H9 (cell line): Measurements from ENCODE around the gene TENM4. TPM values are rescaled to one million over a fixed set of nuclear protein-coding genes. Genes with fewer than 3 reads are reported as not detected.

ENCODE experiments used
- DNase-seq: peaks from one replicate; pipeline ENCODE4 v3.0.0-alpha.2; 2017
- H2AFZ ChIP-seq: one replicate; pipeline ENCODE4 v1.6.1; 2013; ENCODE audit warnings: mild to moderate bottlenecking, low read length, control low read depth, moderate library complexity
- H2AK5ac ChIP-seq: 2 replicates; pipeline ENCODE4 v1.6.1; 2013; ENCODE audit warnings: low read length, control low read depth, mixed read lengths; ENCODE audit not compliant: insufficient read length
- H2BK120ac ChIP-seq: one replicate; pipeline ENCODE4 v1.6.1; 2013; ENCODE audit warnings: low read depth, mild to moderate bottlenecking, low read length, control low read depth, inconsistent platforms; ENCODE audit not compliant: poor library complexity, severe bottlenecking
- H2BK12ac ChIP-seq: 2 replicates; pipeline ENCODE4 v1.6.1; 2013; ENCODE audit warnings: low read length, control low read depth, mixed read lengths, low read depth; ENCODE audit not compliant: insufficient read length
- H2BK15ac ChIP-seq: 2 replicates; pipeline ENCODE4 v1.6.1; 2013; ENCODE audit warnings: low read depth, low read length, control low read depth
- H2BK20ac ChIP-seq: one replicate; pipeline ENCODE4 v1.6.1; 2013; ENCODE audit warnings: low read depth, mild to moderate bottlenecking, low read length, control low read depth, inconsistent platforms; ENCODE audit not compliant: poor library complexity, severe bottlenecking
- H2BK5ac ChIP-seq: 2 replicates; pipeline ENCODE4 v1.6.1; 2013; ENCODE audit warnings: low read length, control low read depth, mixed read lengths; ENCODE audit not compliant: insufficient read length
- H3K14ac ChIP-seq: 2 replicates; pipeline ENCODE4 v1.6.1; 2013; ENCODE audit warnings: low read length, control low read depth; ENCODE audit not compliant: insufficient read depth
- H3K18ac ChIP-seq: 2 replicates; pipeline ENCODE4 v1.6.1; 2013; ENCODE audit warnings: low read depth, mild to moderate bottlenecking, mixed read lengths, low read length, control low read depth; ENCODE audit not compliant: insufficient read length
- H3K23ac ChIP-seq: 2 replicates; pipeline ENCODE4 v1.6.1; 2013; ENCODE audit warnings: low read length, control low read depth, mixed read lengths, low read depth; ENCODE audit not compliant: insufficient read length
- H3K23me2 ChIP-seq: 2 replicates; pipeline ENCODE4 v1.6.1; 2013; ENCODE audit warnings: low read depth, mild to moderate bottlenecking, mixed read lengths, low read length, control low read depth; ENCODE audit not compliant: insufficient read length, poor library complexity, severe bottlenecking
- H3K27ac ChIP-seq: 2 replicates; pipeline ENCODE4 v1.5.1; 2013; ENCODE audit warnings: low read length, control low read depth, mixed read lengths, low read depth; ENCODE audit not compliant: insufficient read length
- H3K27me3 ChIP-seq: 2 replicates; pipeline ENCODE4 v1.6.1; 2013; ENCODE audit warnings: low read length, control low read depth, inconsistent platforms; ENCODE audit not compliant: insufficient read depth
- H3K4ac ChIP-seq: 2 replicates; pipeline ENCODE4 v1.6.1; 2013; ENCODE audit warnings: low read depth, mild to moderate bottlenecking, control low read depth, inconsistent platforms, low read length, moderate library complexity
- H3K4me1 ChIP-seq: 2 replicates; pipeline ENCODE4 v1.6.1; 2013; ENCODE audit warnings: low read length, control low read depth, inconsistent platforms; ENCODE audit not compliant: insufficient read depth
- H3K4me2 ChIP-seq: 2 replicates; pipeline ENCODE4 v1.6.1; 2013; ENCODE audit warnings: low read length, control low read depth, mixed read lengths; ENCODE audit not compliant: insufficient read length, insufficient read depth
- H3K56ac ChIP-seq: 2 replicates; pipeline ENCODE4 v1.6.1; 2013; ENCODE audit warnings: low read depth, mild to moderate bottlenecking, mixed read lengths, low read length, control low read depth; ENCODE audit not compliant: insufficient read length
- H3K79me1 ChIP-seq: 2 replicates; pipeline ENCODE4 v1.6.1; 2013; ENCODE audit warnings: low read depth, mild to moderate bottlenecking, moderate library complexity, low read length, control low read depth, inconsistent platforms; ENCODE audit not compliant: insufficient read depth, poor library complexity, severe bottlenecking
- H3K79me2 ChIP-seq: 2 replicates; pipeline ENCODE4 v1.6.1; 2013; ENCODE audit warnings: low read length, control low read depth, inconsistent platforms; ENCODE audit not compliant: insufficient read depth
- H3K9ac ChIP-seq: 2 replicates; pipeline ENCODE4 v1.6.1; 2013; ENCODE audit warnings: low read length, control low read depth, mixed read lengths; ENCODE audit not compliant: insufficient read length; ENCODE audit errors: extremely low read depth
- H3K9me3 ChIP-seq: one replicate; pipeline ENCODE4 v1.6.1; 2013; ENCODE audit warnings: low read depth, low read length, inconsistent platforms; ENCODE audit not compliant: control insufficient read depth
- H3T11ph ChIP-seq: one replicate; pipeline ENCODE4 v1.6.1; 2013; ENCODE audit warnings: mild to moderate bottlenecking, low read length, control low read depth, inconsistent platforms
- H4K20me1 ChIP-seq: one replicate; pipeline ENCODE4 v1.6.1; 2013; ENCODE audit not compliant: control insufficient read depth, insufficient read length, insufficient read depth
- H4K5ac ChIP-seq: 2 replicates; pipeline ENCODE4 v1.6.1; 2013; ENCODE audit warnings: low read depth, mild to moderate bottlenecking, mixed read lengths, low read length, control low read depth; ENCODE audit not compliant: insufficient read length
- H4K8ac ChIP-seq: replicated peaks from 2 replicates; pipeline ENCODE4 v1.6.1; 2013; ENCODE audit warnings: low read length, control low read depth, mixed read lengths, low read depth; ENCODE audit not compliant: insufficient read length
- H4K91ac ChIP-seq: 2 replicates; pipeline ENCODE4 v1.6.1; 2013; ENCODE audit warnings: low read depth, mild to moderate bottlenecking, moderate library complexity, mixed read lengths, low read length, control low read depth; ENCODE audit not compliant: insufficient read length
- H3K27ac Mint-ChIP-seq, 3 experiments: 2 replicates in 2 of 3; 3 replicates in 1 of 3; pipeline ENCODE4 v1.8.0; 2020 to 2021; ENCODE audit warnings: mixed read lengths in 3 of 3, mild to moderate bottlenecking in 1 of 3, moderate library complexity in 1 of 3
- H3K27me3 Mint-ChIP-seq: 2 replicates; pipeline ENCODE4 v1.8.0; 2021; ENCODE audit warnings: low read depth, mild to moderate bottlenecking, moderate library complexity, mixed read lengths
- H3K36me3 Mint-ChIP-seq, 3 experiments: 2 replicates in 2 of 3; 3 replicates in 1 of 3; pipeline ENCODE4 v1.8.0; 2020 to 2021; ENCODE audit warnings: low read depth in 3 of 3, mixed read lengths in 3 of 3; ENCODE audit not compliant: insufficient read depth in 1 of 3
- H3K4me1 Mint-ChIP-seq, 2 experiments: 2 replicates each; pipeline ENCODE4 v1.8.0; 2020; ENCODE audit warnings: mixed read lengths in 2 of 2
- H3K4me3 Mint-ChIP-seq, 2 experiments: 2 replicates in 1 of 2; 3 replicates in 1 of 2; pipeline ENCODE4 v1.8.0; 2020 to 2021; ENCODE audit warnings: mild to moderate bottlenecking in 2 of 2, mixed read lengths in 2 of 2, moderate library complexity in 1 of 2
- H3K9me3 Mint-ChIP-seq, 2 experiments: 2 replicates in 1 of 2; 3 replicates in 1 of 2; pipeline ENCODE4 v1.8.0; 2020; ENCODE audit warnings: mild to moderate bottlenecking in 2 of 2, mixed read lengths in 2 of 2, moderate library complexity in 1 of 2
- CTCF ChIP-seq: fragments of 200-600 bp; sonication (generic); conservative IDR thresholded peaks from 3 replicates; pipeline ENCODE4 v1.8.0; 2021; ENCODE audit warnings: antibody characterized with exemption, mild to moderate bottlenecking
- WGBS: extraction: QIAGEN DNeasy Blood & Tissue Kit; methylation state at CpG from one replicate; pipeline ENCODE4 v1.1.7; 2013; ENCODE audit warnings: missing lambda C conversion rate, low lambda C conversion rate, mixed read lengths; ENCODE audit not compliant: insufficient read length; ENCODE audit errors: extremely low coverage; 5-methylcytosine and 5-hydroxymethylcytosine counted together
- total RNA-seq: library from RNA; stranded (reverse); gene quantifications from 2 replicates; pipeline ENCODE4 v1.2.1, GENCODE V29; 2021

Gene TENM4
- total RNA-seq, 1 experiment from 2014 or later = 4.6 TPM

- Histone ChIP-seq H3K9me3 (no peaks in the 10 kb centered on the region), H2BK20ac (no peak overlapping the region), H3K4ac (no peak overlapping the region), H2AFZ (no peak overlapping the region), H3K79me2 (no peaks in the 10 kb centered on the region), H2BK120ac (no peak overlapping the region), H2BK5ac (no peak overlapping the region), H2BK15ac (no peak overlapping the region), H3T11ph (no peak overlapping the region), H3K9ac (no peak overlapping the region), H3K23ac (no peak overlapping the region), H4K8ac (no peak overlapping the region), H3K27ac (no peak overlapping the region), H4K91ac (no peak overlapping the region), H3K4me2 (no peak overlapping the region), H2BK12ac (no peak overlapping the region), H3K18ac (no peak overlapping the region), H3K14ac (no peak overlapping the region), H3K27me3 (peaks cover 37% of the 10 kb centered on the region), H3K4me1 (peaks cover 10% of the 10 kb centered on the region; the same call in 1 of the 2 replicates), H4K20me1 (no peaks in the 10 kb centered on the region), H4K5ac (no peak overlapping the region), H3K79me1 (no peaks in the 10 kb centered on the region), H3K56ac (no peak overlapping the region), H3K23me2 (peaks cover 22% of the 10 kb centered on the region), H2AK5ac (no peak overlapping the region)
- Mint-ChIP-seq H3K9me3 (no peaks in the 10 kb centered on the region; a peak in 1 of 5 replicates), H3K4me3 (no peak overlapping the region), H3K4me1 (peaks cover 49 to 54% of the 10 kb centered on the region in 2 experiments), H3K27ac (no peak overlapping the region), H3K27me3 (peaks cover 81% of the 10 kb centered on the region), H3K36me3 (no peaks in the 10 kb centered on the region; a peak in 1 of 7 replicates)
- TF ChIP-seq CTCF = no peak
- no CpG with 5 or more reads among the region's 2 CpGs for WGBS
- DNase-seq = no peak
Observed at GRCh38 chr11:79434283-79434682, 6.5 kb downstream of the TENM4 start.
